A549 treated with GW870086 at 1 μM for 4 hours (cell line): Measurements from ENCODE around the gene P4HA2. TPM values are rescaled to one million over a fixed set of nuclear protein-coding genes. Genes with fewer than 3 reads are reported as not detected.

Experiments
- total RNA-seq: library from RNA; stranded (reverse); fragments of 200-300 nt; extraction: Qiagen RNA extraction; gene quantifications from 5 replicates; pipeline ENCODE4 v1.2.3, GENCODE V29; 2022; ENCODE audit warnings: low read depth

The P4HA2 gene
- 44.8 to 51.8 TPM (median 50.6 TPM) in 5 replicates for total RNA-seq

GRCh38 chr5:132227485-132228240 lies at the start of gene P4HA2:
Gene P4HA2, minus strand, starts transcription at chr5:132227853. Its CDS starts 9,227 bp downstream, at chr5:132218626.

GRCh38 chr5:132257131-132258101 lies 29.8 kb upstream of the P4HA2 start, which contains the start of gene PDLIM4:
Gene PDLIM4, plus strand, starts transcription at chr5:132257696. Its CDS starts 39 bp downstream, at chr5:132257735.

Other genes with a start within 250 kb of the P4HA2 start
- gene ACSL6, start 216.2 kb downstream of the P4HA2 start, total RNA-seq, result 0.06 to 0.15 TPM (median 0.08 TPM) in 3 of 5 replicates, not detected in the others
- not detected in 5 replicates for gene IL3, start 167.2 kb downstream of the P4HA2 start, total RNA-seq
- gene CSF2, start 154.1 kb downstream of the P4HA2 start, total RNA-seq, result 0.42 to 0.93 TPM (median 0.53 TPM) in 5 replicates
- 0.57 to 2.0 TPM (median 0.79 TPM) in 5 replicates for gene PDLIM4, start 29.8 kb upstream of the P4HA2 start, total RNA-seq
- gene SLC22A4, start 66.5 kb upstream of the P4HA2 start, total RNA-seq, result 3.5 to 6.1 TPM (median 5.1 TPM) in 5 replicates
- gene SLC22A5, start 141.9 kb upstream of the P4HA2 start, total RNA-seq, result 34.7 to 41.1 TPM (median 36.8 TPM) in 5 replicates